Kidney glomerular epithelial cell (primary cell): ENCODE data around the gene RWDD2A.
"Not testable (repeated sequence)": the region's sequence is repeated elsewhere in the genome, so short reads cannot be mapped to it uniquely, and the experiment has no call there.

Experiments
- DNase-seq: peaks from one replicate; lab custom pipeline; 2025; lab: John Stamatoyannopoulos, UW

RWDD2A gene

DNA sequence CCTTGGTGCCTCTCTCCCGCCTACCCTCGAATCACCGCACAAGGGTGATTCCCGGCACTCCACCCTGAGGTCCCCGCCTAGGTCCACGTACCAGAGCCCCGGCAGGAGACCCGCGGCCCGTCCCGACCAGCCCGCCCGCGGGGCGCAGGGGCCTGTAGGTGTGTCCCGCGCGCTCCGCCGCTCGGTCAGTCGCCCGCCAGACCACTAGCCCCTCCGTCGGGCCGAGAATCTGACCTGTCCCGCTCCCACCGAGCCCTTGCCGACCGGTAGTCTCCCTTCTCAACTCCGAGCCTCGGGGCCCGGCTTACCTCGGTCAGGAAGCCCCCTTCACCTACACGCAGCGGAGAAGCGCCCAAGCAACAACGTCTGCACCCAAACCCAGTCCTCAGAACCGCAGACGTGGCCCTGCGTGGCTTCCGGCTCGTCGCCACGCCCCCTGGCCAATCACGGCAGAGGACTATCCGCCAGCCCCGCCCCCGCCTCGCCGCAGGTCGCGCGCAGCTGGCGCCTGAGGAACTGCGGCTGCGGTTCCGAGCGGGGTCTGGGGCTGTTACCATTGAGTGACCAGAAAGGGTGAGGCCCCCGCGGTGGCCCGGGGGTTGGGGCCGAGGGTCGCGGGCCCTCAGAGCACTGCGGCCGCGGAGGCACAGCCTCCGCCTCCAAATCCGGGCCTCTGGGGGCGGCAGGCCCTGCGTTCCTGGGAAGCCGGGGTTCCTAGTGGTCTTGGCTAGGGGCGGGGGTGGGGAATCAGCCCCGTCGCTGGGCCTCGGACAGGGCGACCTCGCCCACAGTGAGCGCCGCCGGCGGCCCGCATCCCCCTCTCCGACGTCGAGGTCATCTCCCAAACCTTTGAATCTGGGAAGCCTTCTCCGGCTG lies at the start of gene RWDD2A, which contains the start of gene PGM3:
RWDD2A (plus strand) TSS at position 487 of the 876 bp plus-strand sequence. CDS start 1,095 bp downstream, outside the sequence.
PGM3 (minus strand) TSS at position 395 of the 876 bp plus-strand sequence. CDS start 2,253 bp downstream, outside the sequence.
- peak; percentile 74 for DNase-seq

DNA sequence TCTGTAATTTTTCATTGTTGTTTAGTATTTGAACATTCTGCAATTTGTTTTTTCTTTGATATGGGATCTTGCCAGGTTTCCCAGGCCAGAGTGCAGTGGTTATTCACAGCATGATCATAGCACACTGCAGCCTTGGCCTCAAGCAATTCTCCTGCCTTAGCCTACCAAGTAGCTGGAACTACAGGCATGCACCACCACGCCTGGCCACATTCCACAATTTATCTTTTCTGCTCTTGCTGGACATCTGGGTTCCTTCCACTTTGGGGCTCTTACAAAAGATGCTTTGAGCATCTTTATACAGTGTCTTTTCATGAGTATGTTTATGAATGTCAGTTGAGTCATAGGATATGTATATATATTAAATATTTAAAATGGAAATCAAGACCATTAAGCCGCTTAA lies 42.0 kb upstream of the RWDD2A start:
- no peak for DNase-seq

DNA sequence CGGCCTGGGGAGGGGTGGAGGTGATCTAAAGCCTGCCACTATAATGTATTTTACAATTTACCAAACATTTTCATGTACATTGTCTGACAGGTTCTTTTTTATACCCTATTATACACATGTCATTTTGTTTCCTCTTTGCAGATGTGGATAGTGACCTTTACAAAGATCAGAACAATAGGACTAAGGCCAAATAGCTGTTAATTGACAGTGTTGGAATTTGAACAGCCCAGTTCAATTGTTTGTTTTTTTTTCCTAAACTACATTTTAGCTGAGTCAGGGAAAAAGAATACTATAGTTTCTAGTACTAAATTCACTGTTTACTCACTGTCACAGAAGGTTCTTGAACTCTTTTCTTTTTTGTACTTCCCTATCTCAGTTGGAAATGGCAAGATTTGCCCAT lies 40.2 kb upstream of the RWDD2A start:
- no peak for DNase-seq

DNA sequence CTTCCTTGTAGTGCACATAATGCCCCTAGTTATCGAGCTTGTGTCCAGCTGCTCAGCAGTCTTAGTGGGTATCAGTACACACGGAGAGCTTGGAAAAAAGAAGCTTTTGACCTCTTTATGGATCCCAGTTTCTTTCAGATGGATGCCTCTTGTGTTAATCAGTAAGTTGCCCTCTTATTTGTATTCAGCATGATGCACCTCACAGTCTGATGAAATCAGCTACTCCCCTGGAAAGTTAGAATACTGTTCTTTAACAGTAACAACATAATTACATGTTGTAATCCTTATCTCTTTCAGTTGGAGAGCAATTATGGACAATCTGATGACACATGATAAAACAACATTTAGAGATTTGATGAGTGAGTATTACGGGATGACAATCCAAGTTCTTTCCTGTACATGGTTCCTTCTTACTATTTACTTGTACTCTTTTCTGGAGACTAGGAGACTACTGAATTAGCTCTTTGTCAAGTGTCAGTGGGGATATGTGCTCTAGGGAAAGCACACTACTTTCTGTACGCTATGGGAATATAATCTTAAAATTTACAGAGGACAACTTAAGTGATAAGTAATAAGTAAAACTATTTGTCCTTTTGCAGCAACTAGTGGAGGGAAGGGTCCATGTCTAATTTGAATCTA lies 39.2 kb upstream of the RWDD2A start:
- no peak for DNase-seq

DNA sequence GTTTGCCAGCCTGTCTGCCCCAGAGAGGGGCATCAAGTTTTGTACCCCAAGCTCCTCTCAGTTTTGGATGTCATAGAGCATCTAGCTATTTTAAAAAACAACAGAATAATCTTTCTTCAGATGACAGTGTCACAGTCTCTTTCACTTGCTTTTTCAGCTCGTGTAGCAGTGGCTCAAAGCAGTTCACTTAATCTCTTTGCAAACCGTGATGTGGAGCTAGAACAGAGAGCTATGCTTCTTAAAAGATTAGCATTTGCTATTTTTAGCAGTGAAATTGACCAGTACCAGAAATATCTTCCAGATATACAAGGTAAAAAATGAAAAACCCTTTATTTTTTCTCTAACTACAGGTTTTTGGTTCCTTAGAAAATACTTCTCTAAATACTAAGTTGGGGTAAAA lies 37.4 kb upstream of the RWDD2A start:
- DNase-seq: no peak

DNA sequence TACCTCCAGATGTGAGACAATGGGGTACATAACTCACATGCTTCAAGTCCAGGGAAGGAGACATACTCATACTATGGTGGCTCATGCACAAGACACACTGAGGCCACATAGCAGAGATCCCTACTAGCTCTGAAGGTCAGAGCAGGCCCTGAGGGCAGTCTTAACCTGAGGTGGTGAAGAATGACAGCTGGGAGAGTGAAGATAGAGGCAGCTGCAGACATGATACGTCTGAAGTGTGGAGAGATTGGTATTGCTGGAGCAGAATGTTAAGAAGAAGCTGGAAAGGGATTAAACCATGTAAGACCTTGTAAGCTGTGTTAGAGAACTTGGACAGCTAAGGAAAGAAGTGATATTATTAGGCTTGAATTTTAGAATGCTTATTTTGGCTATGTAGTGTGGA lies 33.0 kb upstream of the RWDD2A start:
- no peak for DNase-seq

DNA sequence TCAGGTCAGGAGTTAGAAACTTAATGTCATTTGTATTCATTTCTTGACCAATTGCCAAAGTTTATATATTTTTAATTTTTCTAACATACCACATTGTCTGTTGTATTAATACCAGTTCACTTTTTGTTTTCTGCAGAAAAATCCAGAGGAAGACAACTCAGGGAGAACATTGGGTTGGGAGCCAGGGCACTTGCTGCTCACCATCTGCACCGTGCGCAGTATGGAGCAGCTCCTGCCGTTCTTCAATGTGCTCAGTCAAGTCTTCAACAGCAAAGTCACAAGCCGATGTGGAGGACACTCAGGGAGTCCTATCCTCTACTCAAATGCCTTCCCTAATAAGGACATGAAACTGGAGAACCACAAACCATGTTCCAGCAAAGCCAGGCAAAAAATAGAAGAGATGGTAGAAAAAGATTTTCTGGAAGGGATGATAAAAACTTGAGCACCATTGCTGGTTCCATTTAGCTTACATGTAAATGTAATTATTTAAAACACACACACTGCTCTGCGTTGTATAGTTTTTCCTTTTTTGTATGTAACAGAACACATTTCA lies 25.4 kb upstream of the RWDD2A start:
- DNase-seq: no peak

DNA sequence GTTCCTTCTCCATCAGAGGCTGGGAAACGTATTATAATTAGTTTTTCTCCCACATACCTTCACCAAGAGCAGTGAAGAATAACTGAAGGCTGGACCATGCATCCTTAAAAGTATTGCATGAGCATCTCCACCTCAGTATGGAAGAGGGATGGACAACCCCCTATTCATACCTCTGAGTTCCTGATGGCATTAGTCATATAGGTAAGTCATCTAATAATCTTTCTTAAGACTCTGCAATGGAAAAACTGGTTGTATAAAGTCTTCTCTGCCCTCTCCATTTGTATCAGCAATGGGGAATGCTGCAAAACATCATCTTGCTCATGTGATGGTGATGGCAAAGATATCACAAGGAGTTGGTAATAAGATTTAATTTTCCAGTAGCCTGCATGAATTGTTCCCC lies 24.6 kb upstream of the RWDD2A start:
- no peak for DNase-seq

DNA sequence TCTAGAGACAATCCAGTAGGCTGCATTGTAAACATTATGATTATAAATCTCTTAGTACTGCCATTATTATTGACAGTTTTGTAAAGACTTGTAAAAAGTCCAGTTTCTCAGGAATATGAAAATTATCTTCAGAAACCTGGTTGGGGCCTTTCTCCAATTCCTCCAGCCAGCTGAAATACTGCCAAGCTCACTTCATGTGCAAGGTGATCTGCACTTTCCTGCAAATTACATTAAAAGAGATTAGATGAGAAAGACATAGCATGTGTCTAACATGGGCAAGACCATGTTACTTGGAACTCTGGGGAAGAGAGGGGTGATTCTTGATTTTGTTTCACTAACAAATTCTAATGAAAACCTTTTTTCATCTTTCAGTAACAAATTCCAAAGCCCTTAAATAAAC lies 24.1 kb upstream of the RWDD2A start:
- no peak for DNase-seq

DNA sequence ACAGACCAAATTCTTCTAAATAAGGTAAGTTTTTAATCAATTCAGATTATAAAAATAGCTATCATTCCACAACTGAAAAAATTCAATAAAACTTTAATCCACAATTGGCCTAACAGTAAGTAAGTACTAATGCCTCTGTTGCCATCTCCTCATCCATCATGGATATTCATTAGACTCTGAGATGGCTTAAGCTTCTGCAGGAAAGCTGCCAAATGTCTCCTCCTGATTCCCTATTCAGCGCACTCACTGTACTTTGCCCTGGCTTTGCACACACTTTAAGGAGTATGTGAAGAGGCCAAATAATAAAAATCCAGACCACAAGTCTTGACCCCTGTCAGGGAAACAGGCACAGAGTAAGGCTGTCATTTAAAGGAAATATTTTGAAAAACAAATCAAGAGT lies 23.6 kb upstream of the RWDD2A start:
- no peak for DNase-seq

DNA sequence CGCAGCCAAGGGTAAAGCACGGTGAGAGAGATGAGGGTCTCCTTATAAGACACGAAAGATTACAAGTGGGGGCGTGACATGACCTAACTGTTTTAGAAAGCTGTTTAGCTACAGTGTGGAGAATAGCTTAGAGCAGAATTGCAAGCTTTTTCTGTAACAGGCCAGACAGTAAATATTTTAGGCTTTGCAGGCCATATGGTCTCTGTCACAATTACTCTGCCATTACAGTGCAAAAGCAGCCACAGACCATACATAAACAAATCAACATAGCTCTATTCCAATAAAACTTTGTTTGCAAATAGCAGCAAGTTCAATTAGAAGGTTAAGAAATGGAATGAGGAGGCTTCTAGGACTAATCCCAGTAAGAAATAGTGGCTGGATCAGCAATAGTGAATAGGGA lies 16.9 kb upstream of the RWDD2A start:
- DNase-seq: no peak

DNA sequence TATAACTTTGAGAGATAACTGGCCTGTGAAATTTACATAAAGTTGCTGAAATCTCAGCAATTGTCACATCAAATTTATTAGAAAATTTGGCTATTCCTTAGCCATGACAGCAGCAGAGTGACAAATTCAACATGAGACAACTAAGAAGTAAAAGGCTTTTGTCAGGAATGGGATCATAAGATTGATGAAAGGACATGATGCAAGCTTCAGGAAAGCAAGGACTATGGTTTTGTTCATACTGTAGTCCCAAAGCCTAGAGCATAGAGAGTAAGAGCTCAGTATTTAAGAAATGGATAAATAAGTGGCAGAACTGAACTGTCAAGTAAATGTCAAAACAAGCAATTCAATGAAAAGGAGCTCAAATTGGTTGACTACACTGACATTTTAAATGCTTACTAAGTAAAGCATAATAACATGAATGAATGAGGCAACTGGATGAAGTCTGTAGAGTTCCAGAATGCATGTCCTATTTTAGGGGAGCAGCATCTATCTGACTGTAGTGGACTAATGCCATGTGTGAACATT lies 12.7 kb upstream of the RWDD2A start:
- DNase-seq: no peak

DNA sequence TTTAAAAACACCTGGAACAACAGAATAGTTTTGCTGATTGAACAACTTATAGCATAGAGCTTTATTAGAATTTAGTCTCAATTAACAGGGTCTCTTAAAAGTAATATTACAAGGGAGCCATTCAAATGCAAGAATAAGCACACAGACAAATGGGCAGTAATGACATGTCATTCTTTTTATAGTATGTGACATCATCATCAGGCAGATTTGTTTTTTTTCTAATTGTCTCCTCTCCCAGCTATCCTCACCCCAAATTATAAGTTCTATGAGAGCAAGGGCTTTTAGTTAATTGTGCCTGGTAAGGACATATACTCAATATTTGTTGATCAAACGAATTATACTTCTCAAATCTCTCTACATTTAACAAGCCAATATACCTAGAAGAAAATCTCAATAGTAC lies 11.0 kb upstream of the RWDD2A start:
- DNase-seq: no peak

DNA sequence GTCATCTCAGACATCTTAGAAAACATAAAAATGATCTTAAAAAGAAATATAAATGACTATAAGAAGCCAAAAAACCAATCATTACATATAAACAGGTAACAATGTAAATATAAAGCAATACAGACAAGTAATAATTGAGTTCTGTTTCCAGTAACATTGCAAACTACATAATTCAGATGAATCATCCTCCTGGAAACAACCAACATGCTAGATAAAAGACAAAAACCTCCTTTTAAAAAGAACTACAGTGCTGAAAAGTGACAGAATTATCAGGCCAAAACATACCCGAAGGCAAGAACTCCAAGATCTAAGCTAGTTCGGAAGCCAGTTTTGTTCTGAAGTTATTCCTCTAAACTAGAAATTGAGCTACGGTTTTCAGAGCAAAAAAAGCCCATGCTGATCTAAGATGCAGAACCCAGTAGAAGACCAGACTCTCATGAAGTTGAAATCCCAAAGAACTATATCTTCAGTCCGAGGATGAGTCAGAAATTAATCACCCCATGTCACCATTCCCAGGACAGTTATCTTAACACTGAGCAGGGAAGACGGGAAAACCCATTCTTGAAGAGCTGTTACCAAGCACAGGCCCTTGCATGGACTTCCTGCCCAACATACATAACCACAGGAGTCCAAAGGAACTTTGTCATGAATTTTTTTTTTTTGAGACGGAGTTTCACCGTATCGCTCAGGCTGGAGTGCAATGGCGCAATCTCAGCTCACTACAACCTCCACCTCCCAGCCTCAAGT lies 9.9 kb upstream of the RWDD2A start:
- peak; percentile 32 for DNase-seq

DNA sequence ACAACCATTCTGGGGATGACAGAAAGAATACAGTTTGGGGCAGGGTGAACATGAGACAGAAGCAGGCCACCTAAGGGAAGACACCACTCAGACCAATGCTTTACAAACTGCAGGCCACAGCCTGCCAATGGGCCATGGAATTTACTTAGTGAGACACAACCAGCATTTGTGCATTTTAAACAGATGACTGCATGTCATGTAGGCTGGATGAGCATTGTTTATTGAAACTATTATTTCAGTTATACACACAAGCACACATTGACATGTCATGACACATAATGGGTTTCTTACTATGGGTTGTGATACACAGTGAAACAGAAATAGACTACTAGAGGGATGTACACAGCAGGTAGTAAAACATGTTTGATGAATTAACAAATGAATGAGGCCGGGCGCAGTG lies 8.1 kb upstream of the RWDD2A start:
- no peak for DNase-seq

DNA sequence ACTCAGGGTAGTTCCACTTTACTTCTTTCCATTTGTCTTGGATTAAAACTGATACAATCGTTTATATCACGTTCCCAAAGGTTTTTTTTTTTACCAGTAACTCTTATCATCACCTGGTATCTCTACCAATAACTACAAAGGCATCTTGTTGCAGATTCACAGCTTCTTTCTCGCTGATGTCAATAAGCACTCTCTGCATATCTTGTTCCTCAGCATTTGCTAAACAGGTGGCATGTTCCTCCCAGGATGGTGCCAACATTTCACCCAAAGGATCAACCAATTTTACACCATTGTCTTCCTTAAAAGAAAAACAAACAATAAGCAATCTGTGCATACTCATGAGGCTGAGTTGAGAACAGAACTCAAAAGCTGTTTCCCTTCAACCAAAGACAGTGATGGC lies 4.7 kb upstream of the RWDD2A start:
- no peak for DNase-seq

DNA sequence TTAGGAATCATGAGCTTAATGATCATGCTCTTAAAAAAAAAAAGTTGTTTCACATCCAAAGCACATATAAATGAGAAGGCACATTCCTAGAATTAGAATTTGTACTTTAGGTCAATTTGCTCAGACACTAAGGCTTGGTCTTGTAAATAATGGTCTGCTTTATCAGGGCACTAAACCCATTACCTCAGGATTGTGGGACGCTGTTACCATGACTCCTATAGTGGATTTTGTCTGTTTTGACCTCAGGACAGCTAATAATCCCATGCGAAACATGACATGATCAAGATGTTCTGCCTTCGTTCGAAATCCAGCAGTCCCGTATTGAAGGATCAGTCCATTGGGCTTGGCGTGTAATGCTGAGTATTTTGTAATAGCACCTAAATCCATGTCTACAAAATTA lies 2.5 kb upstream of the RWDD2A start:
- no peak for DNase-seq

DNA sequence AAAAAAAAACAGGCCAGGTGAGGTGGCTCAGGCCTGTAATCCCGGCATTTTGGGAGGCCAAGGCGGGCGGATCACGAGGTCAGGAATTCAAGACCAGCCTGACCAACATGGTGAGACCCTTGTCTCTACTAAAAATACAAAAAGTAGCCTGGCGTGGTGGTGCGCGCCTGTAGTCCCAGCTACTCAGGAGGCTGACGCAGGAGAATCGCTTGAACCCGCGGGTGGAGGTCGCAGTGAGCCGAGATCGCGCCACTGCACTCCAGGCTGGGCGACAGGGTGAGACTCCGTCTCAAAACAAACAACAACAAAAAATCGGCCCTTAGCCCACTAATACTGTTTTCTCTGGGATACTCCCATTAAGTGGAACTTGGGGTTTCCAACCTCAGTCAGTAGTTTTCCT lies 1.2 kb upstream of the RWDD2A start:
- not testable (repeated sequence) for DNase-seq

DNA sequence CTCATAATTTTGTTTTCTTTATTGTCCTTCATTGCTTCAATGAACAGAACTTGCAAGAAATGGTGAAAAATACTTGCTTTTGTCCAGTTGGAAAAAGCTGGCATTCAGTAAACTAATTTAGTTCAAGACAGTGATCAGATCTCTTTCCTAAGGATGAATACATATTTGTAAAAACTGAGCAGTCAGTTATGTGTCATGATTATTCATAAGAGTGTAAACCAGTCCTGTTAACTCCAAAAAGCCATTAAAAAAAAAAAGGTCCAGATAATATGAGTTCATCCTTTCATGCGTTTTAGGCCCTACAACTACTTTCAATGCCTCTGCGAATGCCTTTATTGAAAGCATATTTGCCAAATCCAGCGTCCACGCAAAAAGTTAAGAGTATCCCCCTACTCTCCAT lies 701 bp upstream of the RWDD2A start:
- peak; percentile 27 for DNase-seq

DNA sequence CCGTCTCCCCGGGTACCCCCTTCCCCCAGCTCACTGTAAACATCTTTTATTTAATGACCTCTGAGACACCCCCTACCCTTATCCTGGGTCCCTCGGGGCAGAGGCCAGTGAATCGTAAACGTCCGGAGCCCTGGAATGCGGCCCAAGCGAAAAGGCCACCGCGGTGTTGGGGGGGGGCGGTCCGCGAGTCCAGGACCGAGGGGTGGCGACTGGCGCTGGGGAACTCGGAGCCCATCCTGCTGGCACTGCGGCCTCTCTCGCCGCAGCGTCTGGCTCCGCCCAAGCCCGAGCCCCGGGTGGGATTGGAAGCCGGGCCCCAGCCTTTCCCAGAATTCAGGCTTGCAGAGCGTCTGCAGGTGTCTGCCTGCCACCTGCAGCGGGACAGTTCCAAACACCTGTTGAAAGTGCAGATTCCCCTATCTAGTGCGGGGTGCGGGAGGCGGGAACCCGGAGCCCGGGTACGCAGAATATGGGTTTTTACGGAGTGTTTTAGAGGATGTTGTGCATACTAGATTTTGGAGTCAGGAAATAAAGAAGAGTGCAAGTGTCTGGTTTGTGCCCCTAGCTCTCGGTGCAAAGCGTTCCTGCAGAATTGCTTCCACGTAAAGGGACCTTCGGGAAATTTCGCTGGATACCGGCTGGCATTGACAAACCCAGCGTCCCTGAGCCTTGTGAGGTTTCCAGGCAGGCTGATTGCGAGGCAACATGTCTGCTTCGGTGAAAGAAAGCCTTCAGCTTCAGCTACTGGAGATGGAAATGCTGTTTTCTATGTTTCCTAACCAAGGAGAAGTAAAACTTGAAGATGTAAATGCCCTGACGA lies 800 bp downstream of the RWDD2A start:
- no peak for DNase-seq

DNA sequence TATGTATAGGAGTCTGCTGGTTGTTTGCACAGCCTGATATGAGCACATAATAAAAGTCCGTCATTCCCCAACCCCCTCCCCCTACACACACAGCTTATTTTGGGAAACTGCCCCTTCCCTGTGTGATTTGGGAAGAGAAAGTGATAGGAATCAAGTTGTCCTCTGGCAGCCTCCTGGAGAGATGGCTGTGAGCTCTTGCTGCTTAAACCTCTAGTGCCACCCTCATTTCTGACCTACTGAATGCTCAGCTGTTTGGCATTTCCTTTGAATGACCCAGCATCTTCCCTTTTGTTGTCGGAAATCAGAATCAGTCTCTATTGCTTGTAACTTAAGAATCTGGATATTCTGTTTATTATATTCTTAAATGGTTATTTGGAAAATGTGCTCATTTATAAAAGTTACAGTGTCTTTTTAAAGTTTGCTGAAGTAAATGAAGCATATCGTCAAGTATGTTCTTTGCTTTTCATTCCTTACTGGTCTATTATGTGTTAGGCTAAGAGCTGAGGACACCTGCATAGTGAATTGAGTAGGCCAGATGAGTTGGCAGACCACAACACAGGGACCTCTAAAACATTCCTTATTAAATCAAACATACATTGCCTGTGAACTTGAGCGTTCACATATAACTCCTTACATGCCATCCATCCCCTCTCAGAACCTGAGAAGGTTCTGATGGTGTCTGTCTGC lies 5.5 kb downstream of the RWDD2A start:
- DNase-seq: no peak
